Stimulated activated naive CD8-positive, alpha-beta T cell treated with anti-CD3 and anti-CD28 coated beads, Interleukin-15, Interleukin-2, amounts not matched to agents 100 U/mL and 50 U/mL, for 24 hours (primary cell): ENCODE data around the gene ADAMTSL3.

Experiments used
- ATAC-seq: fragments of 150-1000 bp; cut with Tn5 transposase; one replicate; pipeline ENCODE4 v1.10.0; 2021
- DNase-seq: peaks from one replicate; pipeline ENCODE4 v3.0.0; 2021

The ADAMTSL3 gene

GRCh38 chr15:83971992-83972391, 318.1 kb downstream of the ADAMTSL3 start:
- no peak for DNase-seq
- no peak for ATAC-seq

- DNase-seq, result no peak
- ATAC-seq, result no peak
Observed at GRCh38 chr15:83973816-83974215, 319.9 kb downstream of the ADAMTSL3 start.

GRCh38 chr15:83977992-83978391, 324.1 kb downstream of the ADAMTSL3 start:
- no peak for DNase-seq
- no peak for ATAC-seq

- ATAC-seq (no peak), DNase-seq (no peak)
Observed at GRCh38 chr15:83978588-83978987, 324.7 kb downstream of the ADAMTSL3 start.

GRCh38 chr15:83980637-83981036, 326.7 kb downstream of the ADAMTSL3 start:
- ATAC-seq (no peak), DNase-seq (no peak)

GRCh38 chr15:83982748-83983147, 328.8 kb downstream of the ADAMTSL3 start:
- DNase-seq, result no peak
- no peak for ATAC-seq

- DNase-seq (no peak), ATAC-seq (no peak)
Observed at GRCh38 chr15:83983634-83984458, 329.9 kb downstream of the ADAMTSL3 start.

GRCh38 chr15:83984601-83985000, 330.7 kb downstream of the ADAMTSL3 start:
- ATAC-seq (no peak), DNase-seq (no peak)

GRCh38 chr15:83991163-83991562, 337.2 kb downstream of the ADAMTSL3 start:
- ATAC-seq (no peak), DNase-seq (no peak)

GRCh38 chr15:83992324-83993031, 338.6 kb downstream of the ADAMTSL3 start:
- DNase-seq, result no peak
- ATAC-seq, result no peak

- no peak for ATAC-seq
- no peak for DNase-seq
Observed at GRCh38 chr15:83993591-83993990, 339.7 kb downstream of the ADAMTSL3 start.

GRCh38 chr15:83998486-83998885, 344.6 kb downstream of the ADAMTSL3 start:
- ATAC-seq, result no peak
- no peak for DNase-seq

- DNase-seq (no peak), ATAC-seq (no peak)
Observed at GRCh38 chr15:83999396-84000135, 345.6 kb downstream of the ADAMTSL3 start.

- DNase-seq (no peak), ATAC-seq (no peak)
Observed at GRCh38 chr15:84001037-84001436, 347.1 kb downstream of the ADAMTSL3 start.

- ATAC-seq, result no peak
- DNase-seq, result no peak
Observed at GRCh38 chr15:84001655-84002054, 347.7 kb downstream of the ADAMTSL3 start.

GRCh38 chr15:84003791-84004503, 350.0 kb downstream of the ADAMTSL3 start:
- ATAC-seq (no peak), DNase-seq (no peak)

GRCh38 chr15:84006421-84006820, 352.5 kb downstream of the ADAMTSL3 start:
- ATAC-seq (no peak), DNase-seq (no peak)

GRCh38 chr15:84009616-84010015, 355.7 kb downstream of the ADAMTSL3 start:
- ATAC-seq (no peak), DNase-seq (no peak)

- no peak for DNase-seq
- no peak for ATAC-seq
Observed at GRCh38 chr15:84010246-84010645, 356.3 kb downstream of the ADAMTSL3 start.

- DNase-seq (no peak), ATAC-seq (no peak)
Observed at GRCh38 chr15:84016371-84016770, 362.4 kb downstream of the ADAMTSL3 start.

GRCh38 chr15:84022516-84022915, 368.6 kb downstream of the ADAMTSL3 start:
- ATAC-seq, result no peak
- DNase-seq, result no peak

- no peak for ATAC-seq
- peak; percentile 23 for DNase-seq
Observed at GRCh38 chr15:84023636-84024035, 369.7 kb downstream of the ADAMTSL3 start.
